Measurements from ENCODE around the gene CCIN. TPM values are rescaled to one million over a fixed set of nuclear protein-coding genes. Genes with fewer than 3 reads are reported as not detected.

Gene CCIN
- polyA plus RNA-seq, 1 of the 3 experiments (the other 2 are of a cell fraction) = 0.54 TPM

- Histone ChIP-seq H2AFZ (ENCODE audit: low read depth) (no peak overlapping the region), H3K27ac (ENCODE audit: low read depth in 2 of 2, low read length in 1 of 2) (no peak overlapping the region; a peak in 1 of 4 replicates), H4K20me1 (ENCODE audit: insufficient read depth) (peaks cover 20% of the 10 kb centered on the region), H3K9me2 (no peaks in the 10 kb centered on the region), H3K27me3 (ENCODE audit: insufficient read depth) (no peaks in the 10 kb centered on the region), H3K4me2 (no peak overlapping the region), H3K4me1 (ENCODE audit: control insufficient read depth in 1 of 2, insufficient read depth in 2 of 2, low read depth in 1 of 2, low read length in 1 of 2) (peaks cover 0 to 5% of the 10 kb centered on the region in 2 experiments; a peak in 2 of 4 replicates), H3K4me3 (ENCODE audit: low read depth in 2 of 2, low read length in 1 of 2) (no peak overlapping the region), H3K36me3 (replicated peaks in 1 of 2; ENCODE audit: control insufficient read depth in 1 of 2, insufficient read depth in 2 of 2, low read length in 1 of 2) (peaks cover 50 to 76% of the 10 kb centered on the region in 2 experiments), H3K9ac (no peak overlapping the region), H3F3A (replicated peaks; ENCODE audit: insufficient read depth) (peaks cover 38% of the 10 kb centered on the region), H3K9me3 (no peaks in the 10 kb centered on the region), H3K79me2 (ENCODE audit: insufficient read depth) (peaks cover 41% of the 10 kb centered on the region)
- no peak for DNase-seq
- 89% methylated on average over 3 of the region's 5 CpGs for WGBS (ENCODE audit: low lambda C conversion rate)
- ChIA-PET POLR2A (no interaction called here), CTCF (interaction anchor here (1.1 kb wide), 1 partner anchor 30 kb away, joined by 4 read pairs; no protein-coding TSS in a partner anchor)
- TF ChIP-seq RCOR1 (IDR thresholded peaks at IDR 0.05; ENCODE audit: low read length) = no peak
- TF ChIP-seq NRF1 (IDR thresholded peaks at IDR 0.05; ENCODE audit: low read depth, low read length) = no peak
- no peak for TF ChIP-seq FOXJ3 (CRISPR knock-in tag; IDR thresholded peaks at IDR 0.05)
- TF ChIP-seq EZH2phosphoT487 (IDR thresholded peaks at IDR 0.05; ENCODE audit: borderline replicate concordance, low read depth) = no peak
- TF ChIP-seq POLR2AphosphoS5 (IDR thresholded peaks at IDR 0.05; ENCODE audit: low read depth, low read length) = no peak
- TF ChIP-seq, protein P1, sequence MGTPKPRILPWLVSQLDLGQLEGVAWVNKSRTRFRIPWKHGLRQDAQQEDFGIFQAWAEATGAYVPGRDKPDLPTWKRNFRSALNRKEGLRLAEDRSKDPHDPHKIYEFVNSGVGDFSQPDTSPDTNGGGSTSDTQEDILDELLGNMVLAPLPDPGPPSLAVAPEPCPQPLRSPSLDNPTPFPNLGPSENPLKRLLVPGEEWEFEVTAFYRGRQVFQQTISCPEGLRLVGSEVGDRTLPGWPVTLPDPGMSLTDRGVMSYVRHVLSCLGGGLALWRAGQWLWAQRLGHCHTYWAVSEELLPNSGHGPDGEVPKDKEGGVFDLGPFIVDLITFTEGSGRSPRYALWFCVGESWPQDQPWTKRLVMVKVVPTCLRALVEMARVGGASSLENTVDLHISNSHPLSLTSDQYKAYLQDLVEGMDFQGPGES (IDR thresholded peaks at IDR 0.05; ENCODE audit: low read depth, low read length) = no peak
- TF ChIP-seq TCF12 (IDR thresholded peaks at IDR 0.05) = no peak
- no peak for TF ChIP-seq RFX5 (IDR thresholded peaks at IDR 0.05; ENCODE audit: low read length)
- no peak for TF ChIP-seq RAD21 (IDR thresholded peaks at IDR 0.05; ENCODE audit: low read length)
- TF ChIP-seq REST (IDR thresholded peaks at IDR 0.05; ENCODE audit: low read depth, low read length) = no peak
- no peak for TF ChIP-seq MEF2A (IDR thresholded peaks at IDR 0.05; ENCODE audit: borderline replicate concordance, low read depth)
- no peak for TF ChIP-seq USF2 (IDR thresholded peaks at IDR 0.05; ENCODE audit: borderline replicate concordance, low read depth, low read length)
- TF ChIP-seq, protein P2, sequence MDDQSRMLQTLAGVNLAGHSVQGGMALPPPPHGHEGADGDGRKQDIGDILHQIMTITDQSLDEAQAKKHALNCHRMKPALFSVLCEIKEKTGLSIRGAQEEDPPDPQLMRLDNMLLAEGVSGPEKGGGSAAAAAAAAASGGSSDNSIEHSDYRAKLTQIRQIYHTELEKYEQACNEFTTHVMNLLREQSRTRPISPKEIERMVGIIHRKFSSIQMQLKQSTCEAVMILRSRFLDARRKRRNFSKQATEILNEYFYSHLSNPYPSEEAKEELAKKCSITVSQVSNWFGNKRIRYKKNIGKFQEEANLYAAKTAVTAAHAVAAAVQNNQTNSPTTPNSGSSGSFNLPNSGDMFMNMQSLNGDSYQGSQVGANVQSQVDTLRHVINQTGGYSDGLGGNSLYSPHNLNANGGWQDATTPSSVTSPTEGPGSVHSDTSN (IDR thresholded peaks at IDR 0.05) = no peak
- no peak for TF ChIP-seq CTCF (IDR thresholded peaks at IDR 0.05)
- TF ChIP-seq MXI1 (IDR thresholded peaks at IDR 0.05; ENCODE audit: low read depth, low read length) = no peak
- TF ChIP-seq SMC3 (IDR thresholded peaks at IDR 0.05; ENCODE audit: low read depth, low read length) = no peak
Measured at GRCh38 chr9:36218011-36218410, 48.8 kb downstream of the CCIN start.

All from SK-N-SH (cell line).